HEK293T (cell line): Measurements from ENCODE around the gene PPP6R2.
"Not testable (repeated sequence)": the region's sequence is repeated elsewhere in the genome, so short reads cannot be mapped to it uniquely, and the experiment has no call there.

ENCODE experiments used
- BHLHE40 ChIP-seq: fragments of 450-650 bp; IDR thresholded peaks from 2 replicates; pipeline ENCODE4 v1.6.1; 2016; ENCODE audit warnings: mild to moderate bottlenecking, moderate library complexity, borderline replicate concordance
- CTBP1 ChIP-seq: fragments of 450-650 bp; IDR thresholded peaks from 2 replicates; pipeline ENCODE4 v1.6.1; 2016; ENCODE audit warnings: borderline replicate concordance
- FOXA1 ChIP-seq: fragments of 450-650 bp; IDR thresholded peaks from 2 replicates; pipeline ENCODE4 v1.6.1; 2016; ENCODE audit warnings: mild to moderate bottlenecking
- FOXK2 ChIP-seq: fragments of 450-650 bp; IDR thresholded peaks from 2 replicates; pipeline ENCODE4 v1.6.1; 2016; ENCODE audit warnings: mild to moderate bottlenecking
- L3MBTL2 ChIP-seq: fragments of 450-650 bp; conservative IDR thresholded peaks from 2 replicates; pipeline ENCODE4 v1.6.1; 2016; ENCODE audit warnings: mild to moderate bottlenecking
- LEF1 ChIP-seq: fragments of 450-650 bp; IDR thresholded peaks from 2 replicates; pipeline ENCODE4 v1.6.1; 2017; ENCODE audit warnings: mild to moderate bottlenecking, borderline replicate concordance
- PKNOX1 ChIP-seq: fragments of 450-650 bp; IDR thresholded peaks from 2 replicates; pipeline ENCODE4 v1.6.1; 2016
- SUZ12 ChIP-seq: fragments of 450-650 bp; IDR thresholded peaks from 2 replicates; pipeline ENCODE4 v1.6.1; 2016; ENCODE audit warnings: mild to moderate bottlenecking
- TARDBP ChIP-seq: fragments of 450-650 bp; IDR thresholded peaks from 2 replicates; pipeline ENCODE4 v1.6.1; 2016
- ZNF384 ChIP-seq: fragments of 450-650 bp; IDR thresholded peaks from 2 replicates; pipeline ENCODE4 v1.6.1; 2016

GRCh38 chr22:50322382-50323104 lies 20.6 kb upstream of the PPP6R2 start:
- not testable (repeated sequence) for TF ChIP-seq BHLHE40, ZNF384, FOXK2, L3MBTL2, PKNOX1, SUZ12, CTBP1, LEF1, TARDBP, FOXA1
